Parathyroid adenoma (tissue), 2 donors: ENCODE results near the gene NFASC.

Experiments used
- H2AFZ ChIP-seq: fragments of 300-600 bp; sonication (generic); one replicate; pipeline ENCODE4 v1.7.0; 2017; ENCODE audit warnings: antibody characterized with exemption, mild to moderate bottlenecking
- H3K27ac ChIP-seq: fragments of 300-600 bp; sonication (generic); one replicate; pipeline ENCODE4 v1.7.0; 2017
- H3K27me3 ChIP-seq: fragments of 300-600 bp; sonication (generic); one replicate; pipeline ENCODE4 v1.7.0; 2017; ENCODE audit warnings: low read length; ENCODE audit not compliant: control insufficient read depth, insufficient read depth
- H3K36me3 ChIP-seq: fragments of 300-600 bp; sonication (generic); one replicate; pipeline ENCODE4 v1.7.0; 2017; ENCODE audit warnings: low read length; ENCODE audit not compliant: control insufficient read depth, insufficient read depth
- H3K4me1 ChIP-seq: fragments of 300-600 bp; sonication (generic); one replicate; pipeline ENCODE4 v1.7.0; 2017; ENCODE audit warnings: control low read depth
- H3K4me2 ChIP-seq: fragments of 300-600 bp; sonication (generic); one replicate; pipeline ENCODE4 v1.7.0; 2017; ENCODE audit warnings: low read length
- H3K4me3 ChIP-seq: fragments of 300-600 bp; sonication (generic); one replicate; pipeline ENCODE4 v1.7.0; 2017; ENCODE audit warnings: low read depth, low read length
- H3K79me2 ChIP-seq: fragments of 300-600 bp; sonication (generic); one replicate; pipeline ENCODE4 v1.7.0; 2017; ENCODE audit warnings: control low read depth
- H3K9ac ChIP-seq: fragments of 300-600 bp; sonication (generic); one replicate; pipeline ENCODE4 v1.7.0; 2017; ENCODE audit warnings: mild to moderate bottlenecking
- H3K9me3 ChIP-seq: fragments of 300-600 bp; sonication (generic); one replicate; pipeline ENCODE4 v1.7.0; 2017; ENCODE audit warnings: low read length; ENCODE audit not compliant: control insufficient read depth
- TF ChIP-seq, protein P1 (sequence below): fragments of 300-600 bp; sonication (generic); IDR thresholded peaks from one replicate; pipeline ENCODE4 v1.7.0; 2017; ENCODE audit warnings: antibody characterized with exemption, mild to moderate bottlenecking
- donor health status: primary hyperparathyroidism.

NFASC gene

GRCh38 chr1:204990721-204991341 is 120.2 kb downstream of the NFASC start:
- H3K9ac ChIP-seq, result no peak overlapping the region
- TF ChIP-seq, protein P1, sequence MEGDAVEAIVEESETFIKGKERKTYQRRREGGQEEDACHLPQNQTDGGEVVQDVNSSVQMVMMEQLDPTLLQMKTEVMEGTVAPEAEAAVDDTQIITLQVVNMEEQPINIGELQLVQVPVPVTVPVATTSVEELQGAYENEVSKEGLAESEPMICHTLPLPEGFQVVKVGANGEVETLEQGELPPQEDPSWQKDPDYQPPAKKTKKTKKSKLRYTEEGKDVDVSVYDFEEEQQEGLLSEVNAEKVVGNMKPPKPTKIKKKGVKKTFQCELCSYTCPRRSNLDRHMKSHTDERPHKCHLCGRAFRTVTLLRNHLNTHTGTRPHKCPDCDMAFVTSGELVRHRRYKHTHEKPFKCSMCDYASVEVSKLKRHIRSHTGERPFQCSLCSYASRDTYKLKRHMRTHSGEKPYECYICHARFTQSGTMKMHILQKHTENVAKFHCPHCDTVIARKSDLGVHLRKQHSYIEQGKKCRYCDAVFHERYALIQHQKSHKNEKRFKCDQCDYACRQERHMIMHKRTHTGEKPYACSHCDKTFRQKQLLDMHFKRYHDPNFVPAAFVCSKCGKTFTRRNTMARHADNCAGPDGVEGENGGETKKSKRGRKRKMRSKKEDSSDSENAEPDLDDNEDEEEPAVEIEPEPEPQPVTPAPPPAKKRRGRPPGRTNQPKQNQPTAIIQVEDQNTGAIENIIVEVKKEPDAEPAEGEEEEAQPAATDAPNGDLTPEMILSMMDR, result no peak

GRCh38 chr1:204991342-204991844 is 120.7 kb downstream of the NFASC start:
- Histone ChIP-seq H3K27ac (no peak overlapping the region), H3K4me3 (no peak overlapping the region), H3K9ac (no peak overlapping the region), H3K79me2 (no peaks in the 10 kb centered on the region), H3K4me2 (no peak overlapping the region), H3K27me3 (no peaks in the 10 kb centered on the region), H3K4me1 (no peaks in the 10 kb centered on the region), H3K36me3 (no peaks in the 10 kb centered on the region), H2AFZ (no peak overlapping the region), H3K9me3 (no peaks in the 10 kb centered on the region)
- TF ChIP-seq, protein P1, result no peak

More at GRCh38 chr1:204990721-204991341, 120.2 kb downstream of the NFASC start:
- no peaks in the 10 kb centered on the region for H3K36me3 ChIP-seq
- no peaks in the 10 kb centered on the region for H3K9me3 ChIP-seq
- H3K4me3 ChIP-seq, result no peak overlapping the region
- no peak overlapping the region for H3K27ac ChIP-seq
- H3K79me2 ChIP-seq, result no peaks in the 10 kb centered on the region
- no peak overlapping the region for H2AFZ ChIP-seq
- no peaks in the 10 kb centered on the region for H3K27me3 ChIP-seq
- no peaks in the 10 kb centered on the region for H3K4me1 ChIP-seq
- no peak overlapping the region for H3K4me2 ChIP-seq

- Histone ChIP-seq H3K9ac (no peak overlapping the region), H2AFZ (no peak overlapping the region), H3K79me2 (no peaks in the 10 kb centered on the region), H3K4me3 (no peak overlapping the region), H3K4me1 (no peaks in the 10 kb centered on the region), H3K4me2 (no peak overlapping the region), H3K9me3 (no peaks in the 10 kb centered on the region), H3K27ac (no peak overlapping the region), H3K27me3 (no peaks in the 10 kb centered on the region), H3K36me3 (no peaks in the 10 kb centered on the region)
- TF ChIP-seq, protein P1, result no peak
Observed at GRCh38 chr1:204992201-204992997, 121.7 kb downstream of the NFASC start.

GRCh38 chr1:204992998-204993314 is 122.3 kb downstream of the NFASC start:
- Histone ChIP-seq H3K9me3 (no peaks in the 10 kb centered on the region), H3K27ac (no peak overlapping the region), H3K9ac (no peak overlapping the region), H3K4me2 (no peak overlapping the region), H3K4me3 (no peak overlapping the region), H3K36me3 (no peaks in the 10 kb centered on the region), H3K27me3 (no peaks in the 10 kb centered on the region), H3K79me2 (no peaks in the 10 kb centered on the region), H2AFZ (no peak overlapping the region), H3K4me1 (no peaks in the 10 kb centered on the region)
- TF ChIP-seq, protein P1, result no peak
